Spleen (tissue), 11 donors: ENCODE measurements around the gene ATP6V0A4. TPM values are rescaled to one million over a fixed set of nuclear protein-coding genes. Genes with fewer than 3 reads are reported as not detected.

Experiments
- DNase-seq: peaks from one replicate; pipeline ENCODE4 v3.0.0-alpha.2; 2020
- H3K27ac ChIP-seq, 8 donors: fragments of 200-600 bp; sonication (generic) in 7 of 8; 1 replicate in 4 of 8; 2 replicates in 4 of 8; pipeline versions ENCODE4 v1.5.0 to v1.8.0; 2016 to 2021; ENCODE audit warnings: inconsistent platforms in 4 of 8, mild to moderate bottlenecking in 4 of 8, moderate library complexity in 1 of 8
- H3K27me3 ChIP-seq, 7 donors: fragments of 200-600 bp; sonication (generic) in 6 of 7; replicated peaks in 1 of 7; 1 replicate in 4 of 7; 2 replicates in 3 of 7; pipeline versions ENCODE4 v1.5.0 to v1.8.0; 2016 to 2021; ENCODE audit warnings: inconsistent platforms in 3 of 7, mild to moderate bottlenecking in 1 of 7
- H3K36me3 ChIP-seq, 6 donors: fragments of 200-600 bp; sonication (generic) in 5 of 6; 1 replicate in 4 of 6; 2 replicates in 2 of 6; pipeline versions ENCODE4 v1.5.0 to v1.8.0; 2016 to 2021; ENCODE audit warnings: inconsistent platforms in 2 of 6
- H3K4me1 ChIP-seq, 6 donors: fragments of 200-600 bp; sonication (generic) in 5 of 6; 1 replicate in 3 of 6; 2 replicates in 3 of 6; pipeline versions ENCODE4 v1.5.0 to v1.8.0; 2016 to 2021; ENCODE audit warnings: inconsistent platforms in 3 of 6
- H3K4me3 ChIP-seq, 8 donors: fragments of 200-600 bp; sonication (generic) in 7 of 8; 1 replicate in 4 of 8; 2 replicates in 4 of 8; pipeline versions ENCODE4 v1.5.0 to v1.8.0; 2016 to 2021; ENCODE audit warnings: inconsistent platforms in 4 of 8, mild to moderate bottlenecking in 4 of 8, moderate library complexity in 2 of 8
- H3K9me3 ChIP-seq, 8 donors: fragments of 200-600 bp; sonication (generic) in 7 of 8; 1 replicate in 4 of 8; 2 replicates in 4 of 8; pipeline versions ENCODE4 v1.5.0 to v1.8.0; 2016 to 2021; ENCODE audit warnings: inconsistent platforms in 4 of 8
- POLR2A ChIP-seq, 3 donors: fragments of 450-650 bp; IDR thresholded peaks; one replicate each; pipeline ENCODE4 v1.5.1; 2017; ENCODE audit warnings: antibody characterized with exemption in 3 of 3, mild to moderate bottlenecking in 1 of 3
- POLR2AphosphoS5 ChIP-seq, 3 donors: sonication (generic); formaldehyde crosslinking; IDR thresholded peaks; one replicate each; pipeline ENCODE4 v1.5.1; 2017; ENCODE audit warnings: antibody characterized with exemption in 3 of 3
- WGBS, 5 donors: extraction: QIAGEN DNeasy Blood & Tissue Kit in 3 of 5; methylation state at CpG; one replicate each; pipeline versions ENCODE4 v1.1.5 to v1.1.7; 2013 to 2018; 5-methylcytosine and 5-hydroxymethylcytosine counted together
- intact Hi-C: fragments of 100-400 bp; cut with DNase I; formaldehyde crosslinking; loops from one replicate; pipeline ENCODE4 v1.15.0; 2023; ENCODE audit warnings: low total_unique reads
- polyA plus RNA-seq, 3 donors: library from polyadenylated mRNA; stranded (reverse); fragments of 200-250 nt; gene quantifications; one replicate each; pipeline ENCODE4 v1.2.1, GENCODE V29; 2013
- total RNA-seq, 7 donors: library from RNA; depleted of rRNA in 3 of 7; stranded (reverse); fragments of >200 nt in 3 of 7; fragmentation: NEBNext Ultra II Directional in 4 of 7; extraction: Animal tissue kit (Norgen Biotek cat#: 25700) in 4 of 7; gene quantifications; one replicate each; pipeline versions ENCODE4 v1.1.0 to v1.2.1, GENCODE V29; 2016 to 2021
- TF ChIP-seq, protein P1 (sequence below), 11 experiments: fragments of 200-600 bp in 7 of 11; fragments of 450-650 bp in 4 of 11; sonication (generic) in 4 of 11; IDR thresholded peaks in 8 of 11; conservative IDR thresholded peaks in 3 of 11; 1 replicate in 7 of 11; 2 replicates in 4 of 11; pipeline versions ENCODE4 v1.4.0 to v1.8.0; 2016 to 2021; ENCODE audit warnings: antibody characterized with exemption in 11 of 11, inconsistent platforms in 4 of 11, mild to moderate bottlenecking in 1 of 11
- donor health status: healthy with polysubstance abuse.
- donor health status: DM: no; HTN: no; CAD: no; lungs with moderate emphysema.
- donor health status: DM: no; HTN: no; CAD: no.
- donor health status: Bipolar disorder and iron deficiency.
- donor health status: healthy.
- donor health status: DM: no; HTN: no; CAD: no.
- donor health status: DM: yes; HTN: yes; CAD: no.

ATP6V0A4 gene
- total and polyA plus RNA-seq, 10 donors = not detected

GRCh38 chr7:138773176-138773575, 24.8 kb downstream of the ATP6V0A4 start:
- 81 to 90% (median 86%) methylated on average over 9 of the region's 9 CpGs for WGBS, 5 donors

GRCh38 chr7:138770904-138771303, 27.1 kb downstream of the ATP6V0A4 start:
- intact Hi-C loops = no loop called here
- H3K27me3 ChIP-seq = peaks cover 0 to 10% (median 0%) of the 10 kb centered on the region in 7 donors
- TF ChIP-seq POLR2A (IDR thresholded peaks at IDR 0.05) (no peak), POLR2AphosphoS5 (IDR thresholded peaks at IDR 0.05) (no peak)
- TF ChIP-seq, protein P1, sequence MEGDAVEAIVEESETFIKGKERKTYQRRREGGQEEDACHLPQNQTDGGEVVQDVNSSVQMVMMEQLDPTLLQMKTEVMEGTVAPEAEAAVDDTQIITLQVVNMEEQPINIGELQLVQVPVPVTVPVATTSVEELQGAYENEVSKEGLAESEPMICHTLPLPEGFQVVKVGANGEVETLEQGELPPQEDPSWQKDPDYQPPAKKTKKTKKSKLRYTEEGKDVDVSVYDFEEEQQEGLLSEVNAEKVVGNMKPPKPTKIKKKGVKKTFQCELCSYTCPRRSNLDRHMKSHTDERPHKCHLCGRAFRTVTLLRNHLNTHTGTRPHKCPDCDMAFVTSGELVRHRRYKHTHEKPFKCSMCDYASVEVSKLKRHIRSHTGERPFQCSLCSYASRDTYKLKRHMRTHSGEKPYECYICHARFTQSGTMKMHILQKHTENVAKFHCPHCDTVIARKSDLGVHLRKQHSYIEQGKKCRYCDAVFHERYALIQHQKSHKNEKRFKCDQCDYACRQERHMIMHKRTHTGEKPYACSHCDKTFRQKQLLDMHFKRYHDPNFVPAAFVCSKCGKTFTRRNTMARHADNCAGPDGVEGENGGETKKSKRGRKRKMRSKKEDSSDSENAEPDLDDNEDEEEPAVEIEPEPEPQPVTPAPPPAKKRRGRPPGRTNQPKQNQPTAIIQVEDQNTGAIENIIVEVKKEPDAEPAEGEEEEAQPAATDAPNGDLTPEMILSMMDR (IDR thresholded peaks at IDR 0.05 in 8 of 11, conservative IDR thresholded peaks at IDR 0.05 in 3 of 11) = no peak
- no peaks in the 10 kb centered on the region for H3K9me3 ChIP-seq
- no peaks in the 10 kb centered on the region for H3K36me3 ChIP-seq
- H3K4me3 ChIP-seq = no peak overlapping the region
- no peaks in the 10 kb centered on the region for H3K4me1 ChIP-seq
- WGBS, 5 donors = 90 to 95% (median 92%) methylated on average over 8 of the region's 8 CpGs
- DNase-seq = peak; percentile 23
- H3K27ac ChIP-seq = no peak overlapping the region

More at GRCh38 chr7:138773176-138773575, 24.8 kb downstream of the ATP6V0A4 start:
- Histone ChIP-seq H3K36me3 (no peaks in the 10 kb centered on the region), H3K27me3 (peaks cover 0 to 10% (median 0%) of the 10 kb centered on the region in 7 donors), H3K4me1 (no peaks in the 10 kb centered on the region), H3K4me3 (no peak overlapping the region), H3K9me3 (no peaks in the 10 kb centered on the region), H3K27ac (no peak overlapping the region)
- DNase-seq = peak; percentile 36
- TF ChIP-seq POLR2AphosphoS5 (IDR thresholded peaks at IDR 0.05) = no peak
- no peak for TF ChIP-seq POLR2A (IDR thresholded peaks at IDR 0.05)
- TF ChIP-seq, protein P1 (IDR thresholded peaks at IDR 0.05 in 8 of 11, conservative IDR thresholded peaks at IDR 0.05 in 3 of 11) = no peak
- intact Hi-C loops = no loop called here

DNA sequence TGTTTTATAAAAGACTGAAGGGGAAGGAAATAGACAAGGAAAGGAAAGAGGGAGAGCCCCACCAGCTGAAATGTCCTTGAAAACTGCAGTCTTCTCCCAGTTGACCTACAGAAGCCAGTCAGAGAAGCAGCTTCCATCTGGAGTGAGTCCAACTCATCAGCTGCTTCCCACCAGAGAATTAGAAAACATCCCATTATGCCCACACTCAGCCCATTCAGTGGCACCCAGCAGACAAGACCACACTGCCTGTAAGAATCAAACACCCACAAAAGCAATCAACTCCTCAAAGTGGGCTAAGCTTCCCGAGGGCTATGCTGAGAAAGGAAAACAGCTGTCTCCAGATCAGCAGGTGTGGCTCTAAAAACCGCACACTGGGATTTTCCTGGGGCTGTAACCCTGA, 29.8 kb downstream of the ATP6V0A4 start:
- Histone ChIP-seq H3K27ac (no peak overlapping the region), H3K4me1 (no peaks in the 10 kb centered on the region), H3K9me3 (no peaks in the 10 kb centered on the region), H3K36me3 (no peaks in the 10 kb centered on the region), H3K27me3 (no peaks in the 10 kb centered on the region), H3K4me3 (no peak overlapping the region)
- no peak for DNase-seq
- intact Hi-C loops = no loop called here
- WGBS, 5 donors = 27 to 84% (median 70%) methylated on average over 2 of the region's 2 CpGs
- TF ChIP-seq POLR2A (IDR thresholded peaks at IDR 0.05) = no peak
- TF ChIP-seq, protein P1 (IDR thresholded peaks at IDR 0.05 in 8 of 11, conservative IDR thresholded peaks at IDR 0.05 in 3 of 11) = no peak
- no peak for TF ChIP-seq POLR2AphosphoS5 (IDR thresholded peaks at IDR 0.05)

GRCh38 chr7:138756591-138757242, 41.3 kb downstream of the ATP6V0A4 start:
- WGBS, 5 donors = 69 to 90% (median 79%) methylated on average over 4 of the region's 4 CpGs
- no peak for TF ChIP-seq POLR2AphosphoS5 (IDR thresholded peaks at IDR 0.05)
- TF ChIP-seq, protein P1 (IDR thresholded peaks at IDR 0.05 in 8 of 11, conservative IDR thresholded peaks at IDR 0.05 in 3 of 11) = no peak
- no peak for TF ChIP-seq POLR2A (IDR thresholded peaks at IDR 0.05)

More at GRCh38 chr7:138756591-138757242, 41.3 kb downstream of the ATP6V0A4 start:
- Histone ChIP-seq H3K27me3 (no peaks in the 10 kb centered on the region), H3K4me1 (peaks cover 4 to 16% (median 12%) of the 10 kb centered on the region in 6 donors), H3K4me3 (no peak overlapping the region), H3K36me3 (no peaks in the 10 kb centered on the region), H3K9me3 (no peaks in the 10 kb centered on the region), H3K27ac (no peak overlapping the region)
- intact Hi-C loops = no loop called here
- DNase-seq = no peak
